ENCODE results near the gene RPAP3.
A peak's percentile ranks its signal among the peaks of the same experiment; 100 is the strongest.

RPAP3 gene

GRCh38 chr12:47737936-47738594 lies 32.2 kb upstream of the RPAP3 start:
- TF ChIP-seq CTCF (IDR thresholded peaks at IDR 0.05; ENCODE audit: low read depth, low read length), result no peak
- DNase-seq (ENCODE audit: low read depth in 2 of 2), result no peak
- H3K4me3 ChIP-seq (replicated peaks in 1 of 2; ENCODE audit: low read depth in 2 of 2, low read length in 2 of 2), result no peak overlapping the region

DNA sequence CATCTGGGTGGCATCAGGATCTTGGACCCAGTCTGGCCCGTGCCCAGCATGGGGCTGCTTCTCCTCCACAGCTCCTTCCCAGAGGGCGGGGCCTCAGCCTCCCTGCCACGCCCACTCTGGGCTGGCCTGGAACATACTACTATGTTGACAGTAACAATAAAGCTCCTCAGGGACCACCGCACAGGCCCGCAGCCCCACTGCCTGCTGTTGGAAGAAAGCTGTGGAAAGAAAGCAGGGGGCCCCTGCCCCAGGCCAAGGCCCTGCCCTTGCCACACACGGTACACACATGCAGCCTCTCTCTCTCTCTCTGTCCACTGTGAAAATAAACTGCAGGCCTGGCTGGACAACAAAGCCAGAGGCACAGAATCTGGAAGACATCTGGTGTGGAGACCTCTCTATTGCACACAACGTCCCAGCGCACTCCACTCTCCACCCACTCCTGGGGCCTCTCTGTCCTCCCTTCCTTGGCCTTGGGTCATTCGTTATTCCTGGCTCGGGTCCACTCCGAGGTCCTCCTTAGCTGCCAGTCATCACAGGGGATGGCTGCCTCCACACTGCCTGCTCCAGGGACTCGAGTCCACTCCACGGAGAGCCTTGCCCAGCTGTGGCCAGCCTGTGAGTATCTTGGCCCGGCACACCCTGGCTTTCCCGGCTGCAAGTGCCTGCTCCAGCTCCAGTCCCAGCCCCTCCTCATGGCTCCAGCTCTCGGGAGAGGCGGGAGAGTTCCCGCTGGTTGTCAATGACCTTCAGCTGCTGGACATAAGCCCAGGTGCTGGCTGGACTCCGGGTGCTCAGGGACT lies 31.2 kb upstream of the RPAP3 start:
- no peak overlapping the region for H3K4me3 ChIP-seq (replicated peaks in 1 of 2; ENCODE audit: low read depth in 2 of 2, low read length in 2 of 2)
- TF ChIP-seq CTCF (IDR thresholded peaks at IDR 0.05; ENCODE audit: low read depth, low read length), result no peak
- peak; percentile 75 to 91 for DNase-seq (ENCODE audit: low read depth in 2 of 2)

DNA sequence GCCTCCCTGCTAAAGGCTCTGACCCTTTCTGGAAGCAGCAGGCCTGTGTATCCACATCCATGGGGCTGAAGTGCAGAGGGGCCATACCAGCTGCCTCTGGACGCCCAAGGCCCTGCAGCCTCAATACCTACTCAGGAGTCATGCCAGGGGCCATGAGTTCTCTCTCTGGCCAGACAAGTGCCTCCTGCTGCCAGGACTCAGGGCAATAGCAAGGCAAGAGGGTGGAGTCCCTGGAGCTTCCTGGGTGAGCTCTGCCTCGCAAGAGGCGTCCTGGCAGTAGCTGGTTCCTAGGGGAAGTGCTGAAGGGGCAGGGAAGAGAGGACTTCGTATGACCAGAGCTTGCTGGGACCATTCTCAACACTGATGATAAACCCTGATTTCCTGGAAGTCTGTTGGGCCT lies 30.4 kb upstream of the RPAP3 start:
- H3K4me3 ChIP-seq (replicated peaks in 1 of 2; ENCODE audit: low read depth in 2 of 2, low read length in 2 of 2), result no peak overlapping the region
- no peak for DNase-seq (ENCODE audit: low read depth in 2 of 2)
- TF ChIP-seq CTCF (IDR thresholded peaks at IDR 0.05; ENCODE audit: low read depth, low read length), result no peak

DNA sequence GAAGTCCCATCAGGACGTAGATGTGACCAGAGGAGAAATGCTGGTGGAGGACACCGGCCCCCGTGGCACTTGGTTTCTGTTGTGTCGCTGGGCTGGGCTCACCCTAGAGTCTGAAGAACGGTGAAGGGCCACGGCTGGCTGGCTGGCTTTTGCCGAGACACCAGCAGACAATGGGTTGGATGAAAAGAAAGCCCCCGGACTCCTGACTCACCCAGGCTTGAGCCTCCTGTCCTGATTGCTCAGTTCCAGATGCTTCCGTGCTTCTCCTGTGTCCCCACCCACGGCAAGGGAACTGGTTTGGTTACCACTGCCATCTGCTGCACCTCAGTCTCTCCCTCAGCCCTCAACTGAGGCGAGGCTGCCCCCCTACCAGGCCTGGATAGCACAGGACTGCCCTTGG lies 29.8 kb upstream of the RPAP3 start:
- no peak for TF ChIP-seq CTCF (IDR thresholded peaks at IDR 0.05; ENCODE audit: low read depth, low read length)
- no peak overlapping the region for H3K4me3 ChIP-seq (replicated peaks in 1 of 2; ENCODE audit: low read depth in 2 of 2, low read length in 2 of 2)
- peak in 1 of 2 donors; percentile 39 for DNase-seq (ENCODE audit: low read depth in 2 of 2)

DNA sequence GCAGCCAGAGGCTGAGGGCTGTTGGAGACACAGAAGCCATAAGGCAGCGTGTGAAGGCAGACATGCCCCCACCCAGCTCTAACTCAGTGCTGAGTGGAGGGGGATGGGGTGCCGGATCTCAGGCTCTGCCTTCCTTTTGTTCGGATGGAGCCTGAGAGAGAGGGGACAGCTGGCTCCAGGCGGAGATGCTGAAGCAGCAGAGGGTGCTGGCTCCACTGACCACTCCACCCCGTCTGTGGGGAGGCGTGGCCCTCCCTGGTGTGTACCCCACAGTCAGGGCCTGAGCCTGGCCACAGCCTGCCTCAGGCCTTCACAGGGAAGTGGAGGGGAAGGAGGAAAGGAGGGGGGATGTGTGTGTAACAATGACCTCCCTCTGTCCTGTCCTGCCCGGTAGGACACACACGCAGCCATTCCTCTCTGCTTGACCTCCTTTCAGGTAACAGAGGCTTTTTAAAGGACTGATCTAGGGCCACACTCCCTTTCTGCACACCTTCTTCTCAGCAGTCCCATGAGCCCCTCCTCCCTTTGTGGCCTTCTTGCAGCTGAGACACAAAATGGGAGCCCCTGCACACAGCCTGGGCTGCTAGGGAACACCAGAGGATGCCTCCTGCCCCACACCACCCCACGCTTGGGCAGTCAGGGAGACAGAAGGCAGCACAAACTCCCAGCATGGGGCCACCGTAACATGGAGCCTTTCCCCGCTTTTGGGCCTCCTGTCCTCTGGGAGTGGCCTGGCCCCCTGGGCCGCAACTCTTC lies 29.1 kb upstream of the RPAP3 start:
- TF ChIP-seq CTCF (IDR thresholded peaks at IDR 0.05; ENCODE audit: low read depth, low read length), result no peak
- no peak for DNase-seq (ENCODE audit: low read depth in 2 of 2)

GRCh38 chr12:47733142-47733541 lies 27.3 kb upstream of the RPAP3 start:
- no peak overlapping the region for H3K4me3 ChIP-seq (replicated peaks in 1 of 2; ENCODE audit: low read depth in 2 of 2, low read length in 2 of 2)
- no peak for TF ChIP-seq CTCF (IDR thresholded peaks at IDR 0.05; ENCODE audit: low read depth, low read length)
- no peak for DNase-seq (ENCODE audit: low read depth in 2 of 2)

More for the DNA sequence above, 29.1 kb upstream of the RPAP3 start:
- H3K4me3 ChIP-seq (replicated peaks in 1 of 2; ENCODE audit: low read depth in 2 of 2, low read length in 2 of 2), result no peak overlapping the region
